ENCODE results near the gene CST9.
"Not testable (repeated sequence)": the region's sequence is repeated elsewhere in the genome, so short reads cannot be mapped to it uniquely, and the experiment has no call there.

The CST9 gene

DNA sequence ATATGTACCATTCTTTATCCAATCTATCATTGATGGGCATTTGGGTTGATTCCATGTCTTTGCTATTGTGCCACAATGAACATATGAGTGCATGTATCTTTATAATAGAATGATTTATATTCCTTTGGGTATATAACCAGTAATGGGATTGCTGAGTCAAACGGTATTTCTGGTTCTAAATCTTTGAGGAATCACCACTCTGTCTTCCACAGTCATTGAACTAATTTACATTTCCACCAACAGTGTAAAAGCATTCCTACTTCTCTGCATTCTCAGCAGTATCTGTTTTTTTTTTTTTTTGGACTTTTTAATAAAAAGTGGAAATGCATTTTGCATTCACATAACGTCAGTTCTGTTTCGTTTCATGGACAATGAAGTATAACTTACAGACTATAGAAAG, 16.7 kb upstream of the CST9 start:
- DNase-seq, result not testable (repeated sequence)

DNA sequence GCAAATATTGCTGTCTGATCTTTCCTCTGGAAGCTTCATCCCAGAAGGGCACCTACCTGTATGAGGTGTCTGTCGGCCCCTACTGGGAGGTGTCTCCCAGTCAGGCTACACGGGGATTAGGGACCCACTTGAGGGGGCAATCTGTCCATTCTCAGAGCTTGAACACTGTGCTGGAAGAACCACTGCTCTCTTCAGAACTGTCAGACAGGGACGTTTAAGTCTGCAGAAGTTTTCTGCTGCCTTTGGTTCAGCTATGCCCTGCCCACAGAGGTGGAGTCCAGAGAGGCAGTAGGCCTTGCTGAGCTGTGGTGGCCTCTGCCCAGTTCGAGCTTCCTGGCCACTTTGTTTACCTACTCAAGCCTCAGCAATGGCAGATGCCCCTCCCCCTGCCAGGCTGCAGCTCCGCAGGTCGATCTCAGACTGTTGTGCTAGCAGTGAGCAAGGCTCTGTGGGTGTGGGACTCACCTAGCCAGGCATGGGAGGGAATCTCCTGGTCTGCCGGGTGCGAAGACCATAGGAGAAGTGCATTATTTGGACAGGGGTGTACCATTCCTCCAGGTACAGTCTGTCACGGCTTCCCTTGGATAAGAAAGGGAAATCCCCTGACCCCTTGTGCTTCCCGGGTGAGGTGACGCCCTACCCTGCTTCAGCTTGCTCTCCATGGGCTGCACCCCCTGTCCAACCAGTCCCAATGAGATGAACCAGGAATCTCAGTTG, 15.1 kb upstream of the CST9 start:
- DNase-seq, result not testable (repeated sequence)

DNA sequence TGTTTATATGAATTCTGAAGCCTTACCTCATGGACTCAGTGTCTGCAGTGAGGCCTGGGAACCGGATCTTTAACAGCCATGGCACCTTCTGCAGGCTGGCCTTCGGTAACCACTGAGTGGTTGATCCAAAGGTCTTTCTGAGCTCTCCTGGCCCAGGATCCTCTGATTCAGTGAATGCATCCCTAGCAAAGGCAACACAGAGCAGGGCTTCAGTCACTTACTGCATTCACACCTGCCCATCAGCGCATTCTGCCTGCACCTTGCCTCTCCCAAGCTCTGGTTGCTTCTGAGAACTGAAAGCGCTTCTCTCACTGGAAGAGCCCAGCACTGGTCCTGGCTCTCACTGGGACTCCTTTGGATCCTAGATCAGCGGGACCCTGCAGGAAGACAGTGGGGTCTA, 8.4 kb upstream of the CST9 start:
- DNase-seq, result no peak

DNA sequence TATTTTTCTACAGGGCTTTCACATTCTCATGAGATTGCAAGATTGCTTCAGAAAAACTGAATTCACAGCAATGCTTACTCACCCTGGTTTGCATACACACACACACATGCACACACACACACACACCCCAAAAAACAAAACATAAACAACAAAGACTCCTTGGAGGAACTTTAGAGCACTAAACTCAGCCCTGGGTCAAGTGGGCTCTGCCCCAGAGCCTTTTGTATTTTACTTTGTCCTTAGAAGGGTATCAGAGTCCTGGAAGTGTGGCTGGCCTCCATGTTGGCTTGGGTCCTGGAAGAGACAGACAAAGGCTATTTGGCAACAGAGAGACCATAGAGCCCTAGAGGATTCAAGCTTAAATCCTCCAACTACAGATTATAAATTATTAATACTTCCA, 8.0 kb upstream of the CST9 start:
- no peak for DNase-seq

DNA sequence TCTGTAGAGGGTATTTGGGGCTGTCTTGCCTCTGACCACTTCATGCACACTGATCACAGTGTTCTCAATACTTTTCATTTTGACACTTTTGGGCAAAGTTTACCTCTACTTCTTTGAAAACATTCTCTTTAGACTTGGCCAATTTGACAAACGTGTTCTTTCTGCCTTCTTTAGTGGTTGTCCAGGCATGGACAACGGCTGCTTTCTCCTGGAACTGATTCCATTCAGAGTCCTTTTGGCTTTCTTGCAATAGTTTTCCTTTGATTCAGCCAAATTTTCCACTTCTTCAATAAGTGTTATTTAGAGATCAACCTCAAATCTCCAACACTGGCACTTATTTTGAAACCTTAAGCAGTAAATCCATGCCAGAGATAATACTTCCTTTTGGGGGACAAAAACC, 6.7 kb upstream of the CST9 start:
- no peak for DNase-seq

DNA sequence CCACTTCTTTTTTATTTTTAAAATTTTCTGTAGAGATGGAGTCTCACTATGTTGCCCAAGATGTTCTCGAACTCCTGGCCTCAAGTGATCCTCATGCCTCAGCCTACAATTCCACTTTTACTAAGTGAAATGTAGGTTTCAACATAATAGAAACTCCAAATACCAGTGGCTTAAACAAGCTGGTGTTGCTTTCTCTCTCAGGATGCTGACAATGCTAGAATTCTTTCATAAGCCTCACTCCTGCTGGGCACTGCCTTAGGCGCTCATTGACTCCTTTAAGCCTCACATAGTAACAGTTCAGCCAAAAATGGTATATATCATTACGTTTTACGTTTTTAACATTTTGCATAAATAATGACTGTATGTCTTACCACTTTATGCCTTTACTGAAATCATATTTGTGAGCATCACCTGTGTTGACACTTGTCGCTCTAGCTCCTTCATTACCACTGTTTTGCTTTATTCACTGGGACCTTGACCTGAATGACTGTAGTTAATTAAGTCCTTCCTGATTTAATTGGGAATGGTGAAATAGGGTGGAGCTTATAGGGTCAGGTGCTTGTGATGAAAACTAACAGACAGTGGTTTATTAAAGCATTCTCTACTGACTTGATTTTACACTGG, 3.9 kb upstream of the CST9 start:
- no peak for DNase-seq

DNA sequence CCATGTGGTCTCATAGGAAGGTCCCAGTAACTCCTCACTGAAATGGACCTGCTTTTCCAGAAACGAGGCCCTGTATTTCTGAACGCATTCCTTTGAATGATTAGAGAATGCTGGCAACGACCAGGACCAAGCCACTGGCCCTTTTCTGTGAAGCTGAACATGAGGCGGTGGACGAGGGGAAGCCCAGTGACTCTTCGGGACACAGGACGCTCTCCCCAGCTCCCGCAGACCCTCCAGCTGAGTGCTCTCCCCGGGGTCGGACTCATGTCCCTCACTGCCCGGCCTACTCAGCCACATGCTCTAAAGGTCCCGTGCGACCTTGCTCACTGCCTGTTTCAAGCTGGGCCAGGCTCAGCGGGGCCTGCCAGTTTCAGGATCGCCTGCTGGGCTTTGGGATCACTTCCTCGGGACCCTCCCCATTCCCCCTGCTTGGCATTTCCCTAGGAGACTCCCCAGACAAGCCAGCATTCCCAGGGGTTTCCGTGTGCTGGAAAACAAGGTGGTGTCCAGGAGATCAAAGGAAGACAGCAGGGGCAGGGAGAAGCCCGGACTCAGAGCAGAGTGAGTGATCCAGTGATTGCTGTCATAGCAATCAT, 2.6 kb upstream of the CST9 start:
- DNase-seq, result no peak

DNA sequence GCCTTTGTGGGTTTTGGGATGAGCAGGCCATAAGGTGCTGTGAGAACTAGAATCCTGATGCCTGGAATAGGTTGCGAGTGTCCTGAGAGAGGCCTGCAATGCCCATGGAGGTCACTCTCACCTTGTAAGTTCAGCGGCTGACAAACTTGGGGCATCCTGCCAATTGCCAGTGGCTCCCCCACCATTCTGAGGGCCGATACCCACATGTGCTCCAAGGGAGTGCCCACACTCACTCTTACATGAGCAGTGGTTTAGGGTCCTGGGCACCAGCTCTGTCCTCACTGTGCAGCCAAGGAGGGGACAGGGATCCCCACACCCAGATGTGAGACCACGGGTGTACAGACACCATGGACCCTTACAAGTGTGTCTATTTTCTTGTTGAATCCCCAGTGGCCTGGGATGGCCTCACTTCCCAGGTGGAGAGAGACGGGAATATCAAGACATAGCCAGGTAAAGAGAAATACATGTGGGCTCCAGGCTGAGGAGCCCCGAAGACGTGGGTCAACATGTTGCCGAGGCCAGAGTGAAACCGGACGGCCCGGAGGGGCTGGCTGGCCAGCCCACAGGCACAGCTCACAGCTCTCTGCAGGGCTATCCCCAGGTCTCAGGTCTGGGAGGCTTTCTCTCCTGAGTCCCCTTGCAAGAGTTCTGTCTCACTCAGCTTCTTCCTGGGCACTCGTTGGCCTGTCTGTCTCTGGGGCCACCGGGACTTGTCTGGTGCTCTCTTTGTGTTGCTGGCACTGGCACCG, 2.0 kb upstream of the CST9 start:
- no peak for DNase-seq

DNA sequence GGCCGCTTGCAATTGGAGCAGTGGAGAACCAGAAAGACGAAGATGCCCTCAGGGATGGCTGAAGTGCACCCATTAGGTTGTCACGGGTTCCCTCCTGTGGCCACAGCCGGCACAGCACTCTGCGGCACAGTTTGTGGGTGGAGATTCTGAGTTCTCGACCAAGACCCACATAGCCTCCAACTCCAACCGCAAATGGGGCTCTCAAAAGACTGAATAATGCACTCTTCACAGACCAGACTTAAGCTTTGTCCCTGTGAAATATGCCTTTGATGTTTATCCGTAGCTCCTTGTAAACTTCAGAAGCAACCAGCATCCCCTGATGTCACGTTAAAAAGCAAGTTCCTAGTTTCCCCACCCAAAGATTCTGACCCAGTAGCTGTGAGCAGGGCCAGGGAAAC, 934 bp upstream of the CST9 start:
- DNase-seq, result peak; percentile 52 to 78

DNA sequence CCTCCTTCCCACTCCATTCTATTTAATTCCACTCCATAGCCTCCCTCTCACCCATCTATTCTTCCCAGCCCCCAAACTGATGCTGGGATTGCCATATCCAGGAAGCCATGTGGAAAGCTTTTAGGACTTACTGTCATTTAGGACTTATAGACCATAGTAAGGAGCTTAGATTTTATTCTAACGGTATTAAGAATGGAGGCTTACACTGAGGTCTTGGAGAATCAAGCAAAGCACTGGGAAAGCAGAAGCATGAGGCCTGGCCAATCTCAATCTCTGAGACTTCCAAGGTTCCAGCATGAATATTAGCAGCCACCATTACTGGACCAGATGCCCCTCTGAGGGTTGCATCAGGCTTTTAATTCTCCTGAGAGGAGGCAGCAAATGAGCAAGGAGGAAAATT, 1.4 kb downstream of the CST9 start:
- DNase-seq, result no peak

DNA sequence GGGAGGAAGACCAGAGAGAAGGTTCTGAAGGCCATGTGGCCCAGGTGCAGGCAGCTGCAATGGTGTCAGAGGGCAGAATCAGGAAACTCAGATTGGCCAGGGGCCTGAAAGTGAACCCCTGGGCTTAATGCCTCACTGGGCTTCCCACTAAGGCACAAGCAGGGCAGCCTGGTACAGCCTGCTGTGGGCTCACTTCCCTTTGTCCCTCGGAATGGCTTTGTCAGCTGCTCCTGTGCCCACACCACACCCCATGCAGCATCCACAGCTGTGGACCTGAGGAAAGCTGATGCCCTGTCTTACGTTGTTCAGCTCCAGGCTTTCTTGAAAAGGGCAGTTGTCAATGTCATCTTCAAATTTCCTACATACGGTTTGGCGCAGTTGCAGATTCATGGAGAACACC, 2.4 kb downstream of the CST9 start:
- no peak for DNase-seq

DNA sequence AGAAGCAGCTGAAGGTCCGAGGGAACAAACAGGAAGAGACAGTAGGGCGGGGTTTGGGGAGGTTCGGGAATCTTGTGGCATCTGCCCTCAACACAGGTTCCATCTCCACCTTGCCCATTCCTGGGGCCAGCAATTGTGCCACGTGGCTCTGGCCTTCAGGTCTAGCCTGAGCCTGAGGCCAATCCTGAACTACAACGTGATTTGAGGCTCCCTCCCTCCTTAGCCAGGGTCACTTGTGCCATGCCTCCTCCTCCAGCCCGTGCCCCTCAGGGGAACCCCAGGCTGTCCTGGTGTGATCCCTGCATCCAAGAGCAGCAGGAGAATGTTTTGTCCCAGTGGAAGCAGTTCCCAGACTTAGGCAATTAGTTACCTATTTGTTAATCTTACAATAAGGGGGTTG, 3.0 kb downstream of the CST9 start:
- DNase-seq, result no peak

DNA sequence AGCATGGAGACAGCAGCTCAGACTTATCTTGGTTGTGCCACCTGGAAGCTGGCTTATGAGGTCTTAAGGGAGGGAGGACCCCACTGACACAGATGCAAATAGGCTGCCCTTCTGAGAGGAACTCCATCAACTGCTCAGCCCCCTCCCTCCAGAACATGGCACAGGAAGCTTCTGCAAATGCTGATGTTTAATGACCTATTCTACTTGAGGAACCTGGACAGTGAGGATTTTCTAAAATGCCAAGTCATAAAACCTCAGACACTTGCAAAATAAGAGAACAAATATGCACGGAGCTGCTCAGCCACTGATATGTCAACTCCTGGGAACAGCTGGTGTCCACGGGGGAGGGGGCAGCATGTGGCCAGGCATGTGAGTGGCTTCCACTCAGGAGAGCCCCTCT, 3.5 kb downstream of the CST9 start:
- no peak for DNase-seq

DNA sequence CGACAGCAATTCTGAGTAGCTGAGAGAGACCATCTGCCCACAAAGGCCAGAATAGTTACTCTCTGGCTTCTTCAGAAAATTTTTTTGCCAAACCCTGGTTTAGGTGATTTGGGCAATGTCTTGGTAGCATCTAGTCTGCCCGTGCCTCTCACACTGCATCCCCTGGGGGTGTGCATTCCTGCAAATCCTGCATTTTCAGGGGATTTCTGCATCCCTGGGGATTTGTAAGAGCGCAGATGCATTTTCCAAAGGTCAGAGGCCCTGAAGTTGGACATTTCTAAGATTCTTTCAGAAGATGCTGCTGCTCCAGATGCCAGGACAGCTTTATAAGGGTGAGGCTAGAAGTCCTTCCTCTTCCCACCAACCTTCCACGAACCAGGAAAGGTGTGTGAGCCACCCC, 4.0 kb downstream of the CST9 start:
- DNase-seq, result no peak

DNA sequence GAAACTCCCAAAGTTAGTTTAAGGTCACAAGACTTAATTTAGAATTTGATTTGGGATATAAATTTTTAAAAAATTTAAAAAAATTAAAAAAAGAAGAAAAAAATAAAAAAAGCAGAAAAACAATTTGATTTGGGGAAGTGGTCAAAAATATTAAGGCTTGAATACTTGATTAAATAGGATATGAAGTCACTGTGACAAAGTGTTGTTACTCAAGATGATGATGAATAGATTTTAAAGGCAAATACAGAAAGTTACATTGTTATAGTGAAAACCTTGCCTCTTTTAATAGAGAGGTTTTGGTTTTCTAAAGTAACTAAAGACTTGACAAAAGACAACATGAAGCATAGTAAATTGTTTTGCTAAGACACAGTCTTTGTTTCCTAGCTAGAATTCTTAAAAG, 7.2 kb downstream of the CST9 start:
- DNase-seq, result no peak

DNA sequence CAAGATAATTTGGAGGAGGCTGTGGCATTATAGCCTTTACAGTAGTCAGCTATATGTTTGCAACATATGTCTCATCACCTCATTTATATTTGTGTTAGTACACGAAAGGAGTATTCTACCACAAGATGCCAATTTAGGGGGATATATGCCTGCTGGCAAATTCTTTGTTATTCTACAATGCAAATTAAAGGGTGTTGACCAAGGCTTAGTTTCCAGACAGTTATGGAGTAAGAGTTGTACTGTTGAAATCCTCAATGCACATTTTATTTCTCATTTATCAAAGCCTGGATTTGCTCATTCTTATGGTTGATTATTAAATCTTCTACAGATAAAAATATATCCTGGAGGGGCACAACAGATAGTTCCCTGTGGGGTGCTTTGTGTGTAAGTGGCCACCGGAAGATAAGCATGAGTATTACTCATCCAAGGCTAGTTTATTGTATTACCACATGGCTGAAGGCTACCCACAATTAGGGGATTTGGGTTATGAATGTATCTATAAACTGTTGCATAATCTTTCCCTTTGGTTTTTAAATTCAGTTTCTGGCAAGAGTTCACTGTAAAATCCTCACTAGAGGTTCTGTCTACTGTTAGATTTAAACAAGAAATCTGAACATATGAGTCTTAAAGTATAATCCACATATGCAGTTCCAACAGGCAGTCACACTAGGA, 9.0 kb downstream of the CST9 start:
- no peak for DNase-seq

DNA sequence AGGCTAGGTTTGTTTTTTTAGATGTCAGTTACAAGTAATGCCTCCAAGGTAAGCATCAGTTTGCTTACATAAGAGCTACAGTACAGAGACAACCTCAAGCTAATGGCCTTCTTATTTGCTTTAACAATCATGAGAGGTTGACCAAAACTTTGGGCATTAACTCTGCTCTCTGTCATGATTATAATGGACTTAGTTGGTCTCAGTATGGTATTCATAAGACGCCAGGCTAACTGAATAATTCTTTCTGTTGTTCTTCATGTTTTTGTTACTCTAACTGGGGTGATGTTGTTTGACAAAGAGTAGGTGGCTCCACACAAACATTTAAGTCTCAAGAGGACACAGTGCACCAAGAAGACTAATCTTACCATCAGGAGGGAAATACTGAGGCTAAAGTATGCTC, 9.8 kb downstream of the CST9 start:
- DNase-seq, result no peak

DNA sequence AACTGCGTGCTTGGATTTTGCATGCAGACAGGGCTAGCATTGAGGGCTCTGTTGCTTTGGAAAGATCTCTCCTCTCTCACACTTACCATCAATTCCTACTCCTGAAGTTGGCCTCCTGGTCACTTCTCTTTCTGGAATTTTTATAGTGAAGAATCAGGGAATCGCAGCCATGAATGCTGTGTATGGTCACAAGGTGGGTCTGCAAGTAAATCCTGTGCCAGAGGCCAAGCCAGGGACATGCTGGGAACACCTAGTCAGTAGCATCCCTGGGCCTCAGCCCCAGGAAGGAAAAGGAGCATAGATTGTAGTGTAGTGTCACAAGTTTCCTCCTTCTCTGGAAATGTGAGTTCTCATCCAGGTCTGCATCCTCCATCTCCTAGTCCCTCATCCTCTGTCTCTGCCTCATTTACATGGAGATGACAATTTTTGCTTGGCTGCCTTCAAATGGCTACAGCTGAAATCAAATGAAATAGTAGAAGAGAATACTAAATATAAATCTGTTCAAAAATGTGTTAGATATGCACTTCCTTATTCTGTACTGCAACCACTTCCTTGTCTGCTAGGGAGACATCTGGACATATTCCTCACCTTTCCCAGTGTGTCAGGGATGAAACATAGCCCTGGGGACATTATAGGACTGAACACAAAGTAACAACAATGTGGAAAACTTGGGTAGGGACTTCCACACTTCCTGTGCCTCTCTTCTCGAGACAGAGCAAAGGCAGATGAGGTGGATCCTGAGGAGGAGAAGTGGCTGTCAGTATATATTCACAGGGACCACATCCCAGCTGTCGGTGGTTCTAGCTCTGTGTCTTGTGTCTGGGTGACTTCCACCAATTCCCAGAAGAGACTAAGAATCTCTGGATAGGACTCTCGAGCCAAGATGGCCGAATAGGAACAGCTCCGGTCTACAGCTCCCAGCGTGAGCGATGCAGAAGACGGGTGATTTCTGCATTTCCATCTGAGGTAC, 17.0 kb downstream of the CST9 start:
- no peak for DNase-seq

DNA sequence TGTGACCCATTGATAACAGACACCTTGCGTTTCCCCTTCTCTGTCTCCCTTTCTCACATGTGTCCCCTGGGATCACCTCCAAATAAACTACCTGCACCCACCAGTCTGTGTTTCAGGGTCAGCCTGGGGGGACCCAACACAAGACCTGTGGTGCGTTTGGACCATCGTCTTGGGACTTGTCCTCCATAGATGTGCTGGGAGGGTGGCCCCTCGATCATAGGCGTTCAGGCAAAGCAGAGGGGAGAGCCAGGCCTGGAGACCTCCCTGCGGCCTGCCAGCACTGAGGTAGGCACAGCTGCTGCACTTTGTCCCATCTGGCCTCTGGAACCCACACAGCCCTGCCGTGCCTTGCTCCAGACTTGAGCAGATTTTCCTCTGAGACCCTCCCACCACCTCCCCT, 18.1 kb downstream of the CST9 start:
- DNase-seq, result no peak

DNA sequence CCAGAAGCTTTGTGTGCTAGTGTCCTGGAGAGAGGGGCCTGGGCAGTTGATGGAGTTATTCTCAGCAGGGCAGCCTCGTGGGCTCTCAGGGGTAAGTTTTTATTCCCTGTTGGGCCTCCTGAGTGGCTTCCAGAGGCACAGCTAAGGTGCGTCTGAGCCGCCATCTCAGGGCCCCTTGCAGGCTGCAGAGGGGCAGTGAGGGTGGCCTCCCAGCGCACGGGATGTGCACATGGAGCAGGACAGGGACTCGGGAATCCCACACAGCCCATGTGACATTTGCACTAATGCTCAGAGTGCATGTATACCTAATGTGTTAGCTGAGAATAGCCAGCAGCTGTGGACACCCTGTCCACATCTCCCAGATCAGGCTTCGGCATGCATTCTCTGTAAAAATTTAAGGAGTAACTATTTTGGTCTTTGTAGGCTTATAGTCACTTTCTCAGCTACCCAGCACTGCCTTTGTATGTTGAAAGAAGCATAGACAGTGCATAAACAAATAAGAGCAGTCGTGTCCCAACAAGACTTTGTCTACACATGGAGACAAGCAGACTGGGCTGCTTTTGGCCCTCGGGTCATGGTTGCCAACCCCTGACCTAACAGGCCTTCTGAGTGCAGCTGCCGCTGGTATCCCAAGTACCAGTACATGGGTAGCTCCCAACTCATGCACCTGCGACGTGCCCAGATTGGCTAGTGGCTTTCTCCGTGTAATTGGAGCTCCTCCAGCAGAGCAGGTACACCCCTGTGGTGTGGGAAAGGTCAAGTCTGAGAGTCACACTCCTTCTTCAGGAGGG, 18.8 kb downstream of the CST9 start:
- no peak for DNase-seq

All from NCI-H446 (cell line).